NCI-H82 (cell line): Measurements from ENCODE around the gene MTCL3.
A peak's percentile ranks its signal among the peaks of the same experiment; 100 is the strongest.

ENCODE experiments used
- DNase-seq: peaks from one replicate; lab custom pipeline; 2025; lab: John Stamatoyannopoulos, UW

The MTCL3 gene

DNA sequence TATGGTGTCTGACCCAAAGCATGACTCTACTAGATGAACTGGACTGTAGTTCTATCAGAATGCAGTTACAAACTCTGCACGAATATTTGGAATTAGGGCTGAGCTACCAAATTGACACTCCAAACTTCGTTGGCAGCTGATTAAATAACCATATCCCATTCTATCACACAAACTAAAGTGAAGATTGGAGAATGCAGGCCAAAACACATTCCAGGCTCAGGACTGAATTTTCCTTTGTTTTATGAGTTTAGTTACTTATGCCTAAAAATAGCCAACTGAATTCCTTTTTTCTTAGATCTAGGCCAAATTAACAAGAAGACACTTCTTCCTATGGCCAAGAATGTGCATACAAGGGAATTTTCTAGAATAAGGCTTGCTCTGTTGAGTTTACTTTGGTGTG is 50.2 kb downstream of the MTCL3 start:
- DNase-seq: no peak

DNA sequence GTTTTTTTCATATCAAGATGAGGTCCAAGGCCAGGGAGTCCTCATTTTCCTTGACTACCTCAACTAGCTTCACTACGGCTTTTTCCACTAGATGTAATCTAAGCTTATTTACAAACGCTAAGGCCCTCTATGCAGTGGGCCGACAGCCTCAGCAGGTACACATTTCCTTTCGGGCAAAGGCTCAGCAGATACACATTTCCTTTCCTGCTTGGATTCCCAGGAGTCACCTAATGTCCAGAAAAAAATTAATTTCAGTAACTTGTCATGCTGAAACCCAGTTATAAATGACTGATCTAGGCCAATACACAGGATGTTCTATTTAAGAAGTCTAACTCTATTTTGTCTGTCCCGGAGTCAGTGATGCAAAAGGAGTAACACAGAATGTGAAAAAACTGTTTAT is 52.7 kb downstream of the MTCL3 start:
- no peak for DNase-seq

DNA sequence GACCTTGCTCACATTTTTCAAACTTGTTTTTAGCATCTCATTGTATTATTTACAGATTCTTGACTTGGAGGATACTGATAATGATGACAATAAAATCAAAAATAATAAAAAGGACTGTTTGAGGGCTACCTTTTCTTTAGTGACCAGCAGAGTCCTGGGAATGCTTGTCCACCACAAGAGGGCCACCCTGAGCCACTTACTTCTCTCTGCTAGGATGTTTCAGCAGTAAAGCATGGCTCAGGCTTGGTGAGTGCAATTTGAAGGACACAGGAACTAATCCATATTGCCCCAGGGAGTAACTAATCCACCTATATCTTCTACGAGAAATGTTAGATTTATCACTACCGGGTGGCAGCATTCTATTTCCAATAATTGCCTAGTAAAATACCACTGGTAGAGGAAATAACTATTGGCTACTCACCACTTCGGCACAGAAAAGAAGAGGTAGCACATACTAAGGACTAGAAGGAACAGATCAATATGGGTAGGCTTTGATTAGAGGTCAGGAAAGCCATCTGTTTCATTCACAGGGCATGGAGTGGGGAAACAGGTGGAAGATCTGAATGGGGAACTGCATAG is 54.2 kb downstream of the MTCL3 start:
- peak; percentile 88 for DNase-seq

DNA sequence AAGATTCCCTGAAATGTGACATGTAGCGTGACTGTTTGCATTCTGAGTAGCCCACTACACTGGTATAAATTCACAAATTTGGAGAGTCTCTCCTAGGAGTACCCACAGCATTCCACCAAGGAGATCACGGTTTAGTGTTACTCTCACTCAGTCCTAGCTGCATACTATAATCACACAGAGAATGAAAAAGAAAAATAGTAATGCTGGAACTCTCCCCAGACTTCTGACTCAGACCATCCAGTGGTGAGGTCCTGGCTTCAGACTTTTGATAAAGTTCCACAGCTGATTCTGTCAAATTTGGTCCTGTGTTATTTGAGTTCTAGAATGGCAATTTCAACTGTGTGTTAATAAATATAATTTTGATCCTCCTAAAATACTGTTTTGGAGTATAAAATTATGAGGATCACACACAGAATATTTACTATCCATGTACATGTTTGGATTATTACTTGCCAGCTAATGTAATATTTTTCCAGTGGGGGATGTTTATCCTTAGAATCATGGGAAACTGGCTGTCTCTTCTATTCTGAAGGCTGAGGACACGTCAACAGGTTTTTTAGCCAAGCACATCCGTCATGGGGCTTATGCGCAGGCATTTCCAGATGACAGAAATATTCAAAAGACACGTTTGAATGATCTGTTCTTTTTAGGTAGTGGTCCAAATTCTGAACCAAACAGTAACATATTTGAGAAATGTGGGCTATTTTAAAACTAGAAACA is 54.8 kb downstream of the MTCL3 start:
- DNase-seq: no peak

DNA sequence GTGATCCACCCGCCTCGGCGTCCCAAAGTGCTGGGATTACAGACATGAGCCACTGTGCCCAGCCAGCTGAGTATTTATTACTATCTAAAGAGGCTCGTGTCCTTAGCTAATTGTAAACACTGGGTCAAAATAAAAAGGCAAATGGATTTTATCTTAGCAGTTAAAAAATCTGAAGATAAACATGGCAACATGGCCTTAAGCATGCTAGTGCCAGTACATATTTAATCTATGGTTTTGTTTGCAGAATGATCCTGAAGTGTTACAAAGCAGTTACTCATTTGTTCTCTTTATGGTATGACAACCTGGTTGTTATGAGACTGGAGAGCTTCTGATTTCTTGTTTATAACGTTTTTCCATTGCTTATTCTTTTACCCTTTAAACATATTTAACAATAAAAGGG is 56.1 kb downstream of the MTCL3 start:
- DNase-seq: no peak

DNA sequence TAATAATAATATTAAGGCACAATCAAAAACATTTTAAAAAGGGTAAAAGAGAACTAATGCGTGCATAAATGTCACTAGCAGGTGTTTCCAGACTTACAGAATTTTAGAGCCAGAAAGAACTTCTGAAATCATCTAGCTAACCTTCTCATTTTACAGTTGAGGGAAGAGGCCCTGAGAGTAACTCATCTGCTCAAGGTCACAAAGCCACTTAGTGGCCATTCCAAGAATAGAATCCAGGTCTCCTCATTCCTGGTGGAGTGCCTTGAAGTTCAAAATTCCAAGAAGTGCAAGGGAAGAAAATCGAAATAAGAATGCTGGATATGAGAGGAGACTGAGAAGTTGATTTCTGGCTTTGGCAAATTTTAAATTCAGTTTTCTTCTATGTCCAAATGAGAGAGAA is 56.8 kb downstream of the MTCL3 start:
- peak; percentile 9 for DNase-seq

DNA sequence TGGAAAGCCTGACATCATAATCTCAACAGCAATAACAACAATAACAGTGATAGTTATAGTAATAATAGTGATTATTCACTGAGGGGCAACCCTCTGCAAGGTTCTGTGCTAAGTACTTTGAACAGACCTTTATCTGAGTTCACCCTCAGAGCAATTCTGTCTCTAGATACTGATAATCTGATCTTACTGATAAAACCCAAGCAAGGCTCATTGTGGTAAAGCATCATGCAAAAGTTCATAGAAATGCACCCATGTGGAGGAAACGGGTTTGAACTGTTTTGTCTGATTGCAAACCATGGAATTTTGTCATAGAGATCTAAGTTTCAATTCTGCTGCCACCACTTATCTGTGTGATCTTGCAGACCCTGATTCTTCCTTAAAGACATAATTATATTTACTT is 58.7 kb downstream of the MTCL3 start:
- DNase-seq: no peak

DNA sequence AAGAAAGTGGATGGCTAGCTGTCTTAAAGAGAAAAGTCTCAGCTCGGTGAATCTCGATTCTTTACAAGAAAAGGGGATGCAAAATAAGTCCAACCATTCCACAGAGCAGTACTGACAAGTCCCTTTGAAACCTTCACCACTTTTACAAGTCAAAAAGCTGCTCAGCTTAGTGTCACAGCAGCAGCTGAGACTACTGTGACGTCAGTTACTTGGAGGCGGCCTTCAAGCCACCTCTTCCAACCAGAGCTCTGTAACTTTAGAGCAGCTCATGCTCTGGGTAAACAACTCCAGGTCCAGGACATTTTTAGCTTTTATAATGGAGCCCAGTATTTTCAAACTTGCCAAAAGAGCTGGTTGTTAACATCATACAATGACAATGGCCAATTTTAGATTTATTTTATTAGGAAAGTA is 59.9 kb downstream of the MTCL3 start, which contains the start of gene KIAA0408:
TSS of gene KIAA0408 (minus strand) at position 159 of the 411 bp plus-strand sequence. CDS start 5,408 bp downstream, outside the sequence.
- peak; percentile 54 for DNase-seq

DNA sequence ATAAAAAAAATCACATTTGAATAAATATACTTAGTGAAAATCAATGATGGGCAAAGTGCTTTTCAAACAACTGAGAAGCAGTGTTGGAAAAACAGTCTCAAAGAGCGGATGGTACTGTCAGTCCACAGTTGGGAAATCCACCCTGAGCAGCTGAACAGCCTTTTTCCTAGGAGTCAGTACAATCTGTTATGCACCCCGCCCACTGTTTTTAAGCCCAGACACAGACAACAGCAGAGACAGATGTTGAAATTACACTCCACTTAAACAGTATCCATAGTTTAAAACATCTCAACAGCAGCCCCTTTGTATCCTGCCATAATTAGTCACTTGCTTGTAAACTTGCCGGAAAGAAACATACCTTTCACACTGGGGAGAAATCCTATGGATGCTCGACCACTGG is 60.3 kb downstream of the MTCL3 start:
- peak; percentile 29 for DNase-seq

DNA sequence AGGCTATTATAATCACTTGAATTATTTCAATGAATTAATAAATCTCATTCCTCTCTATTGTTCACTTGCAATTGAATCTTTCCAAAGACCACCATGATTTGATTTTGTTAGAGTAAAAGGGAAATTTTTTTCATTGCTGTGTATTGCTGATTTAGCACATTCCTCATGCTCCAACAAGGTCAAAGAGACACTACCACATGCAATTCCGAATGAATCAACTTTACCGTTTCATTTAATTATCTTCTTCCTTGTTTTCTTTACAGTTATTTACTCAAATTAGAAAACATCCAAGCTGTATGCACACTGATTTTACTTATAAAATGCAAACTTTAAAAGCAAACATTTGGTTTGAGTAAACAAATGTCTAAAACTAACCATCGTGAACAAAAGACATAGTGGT is 60.9 kb downstream of the MTCL3 start:
- no peak for DNase-seq

DNA sequence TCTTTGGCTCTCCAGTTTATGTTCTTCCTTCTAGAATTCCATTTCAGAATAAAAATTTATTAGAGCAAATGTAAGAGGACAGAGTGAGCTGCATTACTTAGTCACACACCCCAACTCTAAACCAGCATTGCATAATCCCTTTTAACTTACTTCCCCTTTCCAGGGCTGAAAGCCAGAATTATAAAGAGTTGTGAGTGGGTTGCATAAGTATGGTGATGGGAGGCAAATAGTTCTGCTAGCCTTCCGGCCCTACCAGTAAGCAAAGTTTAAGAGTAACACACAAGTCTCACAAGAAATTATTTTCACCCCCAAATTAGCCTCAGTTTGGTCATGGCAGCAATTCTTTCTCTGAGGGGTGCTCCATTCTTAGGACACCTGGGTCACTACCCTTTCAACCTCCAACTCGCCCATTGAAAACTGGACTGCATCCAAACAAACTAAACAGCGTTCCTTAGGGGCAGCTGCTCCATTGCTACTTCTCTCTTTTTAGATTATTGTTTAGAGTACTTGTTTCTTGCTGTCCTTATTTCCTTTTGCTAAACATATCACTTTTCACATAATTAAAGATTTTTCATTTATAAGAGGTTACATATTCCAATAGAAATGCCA is 61.6 kb downstream of the MTCL3 start:
- DNase-seq: no peak

DNA sequence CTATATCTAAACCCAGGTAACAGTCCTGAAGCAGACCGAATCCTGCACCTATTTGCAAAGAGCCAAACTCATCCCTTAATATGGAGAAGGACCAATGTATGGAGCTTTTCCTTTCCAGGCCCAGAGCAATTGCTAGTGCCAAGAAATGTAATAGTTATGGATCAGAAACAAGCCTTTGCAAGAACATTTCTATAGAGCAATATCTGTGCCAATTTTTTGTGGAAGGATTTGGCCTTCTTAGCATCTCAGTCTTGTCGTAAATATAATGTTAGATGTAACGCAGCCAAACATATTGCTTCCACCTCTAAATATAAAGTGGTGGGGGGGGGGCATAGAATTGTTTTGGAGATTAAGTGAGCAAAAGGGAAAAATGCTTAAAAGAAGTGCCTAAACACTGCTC is 62.7 kb downstream of the MTCL3 start:
- DNase-seq: no peak

DNA sequence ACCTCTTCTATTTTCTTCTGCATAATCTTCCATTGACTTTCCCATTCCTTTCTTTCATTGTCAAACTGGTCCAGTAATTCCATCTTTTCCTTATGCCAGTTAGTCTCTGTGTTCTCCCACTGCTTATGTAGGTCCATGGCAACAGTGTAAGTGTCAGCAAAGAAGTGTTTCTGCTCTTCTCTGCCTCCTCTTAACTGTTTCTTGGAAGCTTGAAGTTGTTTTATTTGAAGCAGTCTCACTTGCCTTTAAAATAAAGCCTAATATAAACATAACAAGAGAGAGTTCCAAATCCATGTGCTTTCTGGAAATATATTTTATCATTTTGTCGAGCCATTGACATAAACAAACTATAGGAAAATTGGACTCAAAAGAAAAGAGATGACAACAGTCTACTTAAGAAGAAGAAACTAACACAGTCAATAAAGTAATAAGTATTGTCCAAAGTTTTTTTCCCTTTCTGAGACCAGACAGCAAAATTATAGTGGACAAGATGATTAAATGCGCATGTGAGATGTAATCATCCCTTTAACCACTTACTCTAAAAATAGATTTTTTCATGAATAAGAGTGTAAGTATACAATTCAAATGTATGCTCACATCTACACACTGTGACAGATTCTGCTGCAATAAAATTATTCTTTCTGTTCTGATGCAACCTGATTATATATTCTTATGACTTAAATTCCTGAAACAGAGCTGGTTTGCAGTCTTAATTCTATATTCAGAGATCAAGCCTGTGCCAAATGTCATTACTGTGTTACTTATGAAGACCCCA is 65.1 kb downstream of the MTCL3 start:
- no peak for DNase-seq

DNA sequence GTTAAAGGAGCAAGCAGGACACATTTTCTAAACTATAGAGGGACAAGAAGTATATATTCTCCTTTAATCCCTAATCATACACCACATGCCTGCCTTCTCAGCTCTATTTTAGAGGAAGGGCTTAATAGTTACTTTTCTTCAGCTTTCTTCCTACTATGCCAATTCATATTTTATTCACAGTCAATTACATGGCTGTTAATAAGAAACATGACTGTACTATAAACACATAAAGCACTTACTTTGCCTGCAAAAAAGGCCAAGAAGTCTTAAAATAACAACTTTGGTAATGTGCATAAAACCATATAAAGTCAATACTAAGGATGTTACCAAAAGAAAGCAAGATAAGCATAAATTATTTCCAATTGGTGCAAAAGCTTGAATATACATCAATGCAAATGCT is 66.3 kb downstream of the MTCL3 start:
- DNase-seq: no peak

DNA sequence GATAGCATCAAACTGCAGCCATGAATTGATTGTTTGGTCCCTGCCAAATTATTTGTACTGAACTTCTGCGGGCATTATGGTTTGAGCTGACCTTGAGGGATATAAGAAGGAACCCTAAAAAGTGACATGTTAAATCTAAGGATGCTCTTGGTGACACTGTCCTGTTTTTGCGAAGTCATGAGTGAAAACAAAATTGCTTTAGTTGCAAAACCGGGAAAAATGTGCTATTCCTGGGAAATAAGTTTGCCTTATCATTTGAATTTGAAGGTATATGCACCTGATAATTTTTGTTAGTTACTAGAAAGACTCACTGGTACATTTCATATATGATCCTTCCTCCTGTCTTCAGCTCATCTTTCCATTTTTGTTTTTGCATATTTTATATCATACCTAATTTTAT is 67.7 kb downstream of the MTCL3 start:
- DNase-seq: no peak

DNA sequence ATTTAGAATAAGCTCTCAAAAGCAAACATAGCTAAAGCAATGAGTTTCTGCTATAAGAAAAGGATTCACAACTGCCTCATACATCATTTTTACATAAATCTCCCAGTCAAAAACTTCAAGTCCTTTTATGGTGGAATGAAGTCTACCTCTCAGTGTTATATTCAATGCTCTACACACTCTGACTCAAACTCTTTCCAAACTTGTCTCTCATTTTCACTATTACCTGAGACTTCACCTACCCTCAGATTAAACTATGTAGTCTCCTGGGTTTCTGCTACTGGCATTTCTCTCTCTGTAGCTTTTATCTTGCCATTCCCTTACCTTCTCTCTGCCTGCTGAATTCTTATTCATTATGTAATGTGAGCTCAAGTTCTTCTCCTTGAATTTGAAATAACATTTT is 71.4 kb downstream of the MTCL3 start:
- no peak for DNase-seq

DNA sequence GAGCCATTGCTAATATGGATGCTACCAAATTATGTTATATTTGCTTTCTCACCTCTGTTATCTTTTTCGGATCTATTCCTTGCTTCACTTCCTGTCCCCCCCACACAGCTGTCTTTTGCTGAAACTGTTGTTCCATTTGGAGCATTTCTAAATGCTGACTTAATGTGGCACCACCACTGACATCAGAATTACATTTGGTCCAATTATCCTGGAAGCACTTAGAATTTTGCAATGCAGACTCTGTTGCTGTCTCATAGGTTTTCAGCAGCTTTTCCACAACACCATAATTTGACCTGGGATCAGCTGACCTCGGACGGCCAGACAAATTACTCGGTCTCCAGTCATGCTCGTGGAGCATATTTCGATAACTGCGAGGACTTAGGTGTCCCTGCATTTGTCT is 72.8 kb downstream of the MTCL3 start:
- DNase-seq: no peak

DNA sequence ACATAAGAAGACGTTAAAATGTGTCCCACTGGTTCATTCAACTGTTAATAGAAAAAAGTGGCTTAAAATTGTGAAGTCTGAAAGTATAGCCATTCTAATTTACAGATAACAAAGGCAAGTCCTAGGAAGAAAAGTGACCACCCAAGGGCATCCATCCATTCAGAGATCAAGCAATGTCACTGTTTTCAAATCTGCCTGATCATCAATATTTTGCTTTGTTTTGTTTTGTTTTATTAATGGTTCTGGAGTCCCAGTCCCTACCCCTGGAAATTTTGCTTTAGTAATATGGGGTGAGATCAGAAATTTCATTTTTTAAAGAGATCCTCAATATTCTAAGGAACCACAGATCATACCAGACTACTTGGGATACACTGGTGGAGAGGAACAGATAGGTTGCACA is 77.3 kb downstream of the MTCL3 start:
- no peak for DNase-seq

DNA sequence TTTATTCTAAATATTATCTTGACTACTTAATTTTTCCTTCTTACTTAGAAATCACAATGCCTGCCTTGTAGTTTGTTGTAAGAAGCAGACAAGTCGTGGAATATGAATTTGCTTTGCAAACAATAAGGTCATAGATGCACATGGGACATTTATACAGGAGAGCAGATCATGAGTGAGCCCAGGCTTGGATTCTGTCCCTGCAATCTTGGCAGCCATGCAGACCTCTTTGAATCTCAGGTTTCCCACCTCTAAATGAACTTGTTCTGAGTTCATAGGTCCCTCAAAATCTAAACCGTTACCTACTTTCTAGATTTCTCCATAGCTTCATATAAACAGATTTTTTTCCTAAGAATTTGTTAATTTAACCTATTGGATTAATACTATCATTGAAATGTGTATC is 79.4 kb downstream of the MTCL3 start:
- DNase-seq: no peak

DNA sequence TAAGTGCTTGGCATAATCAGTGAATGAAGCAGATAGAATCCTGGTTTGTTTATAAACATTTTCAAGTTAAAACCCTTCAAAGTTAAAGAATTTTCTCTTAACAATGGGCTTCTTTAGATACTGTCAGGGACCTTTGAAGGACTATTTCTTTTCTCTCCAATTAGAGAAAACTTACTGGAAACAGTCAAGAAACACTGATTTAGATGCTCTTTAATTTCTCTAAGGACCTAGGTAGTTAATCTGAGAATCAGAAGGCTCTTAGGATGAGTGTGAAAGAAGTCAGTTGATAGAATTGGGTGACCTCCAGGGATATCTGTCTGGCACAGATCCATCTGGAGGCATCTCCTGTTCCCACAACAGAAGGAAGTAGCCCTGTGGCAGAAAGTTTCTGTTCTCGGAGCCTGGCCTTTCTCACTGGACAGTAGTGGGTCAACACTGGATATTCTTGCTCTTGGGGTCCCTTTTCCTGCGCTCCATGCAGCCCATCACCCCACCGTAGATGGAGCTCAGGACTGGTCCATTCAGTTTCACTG is 82.5 kb downstream of the MTCL3 start:
- peak; percentile 21 for DNase-seq

DNA sequence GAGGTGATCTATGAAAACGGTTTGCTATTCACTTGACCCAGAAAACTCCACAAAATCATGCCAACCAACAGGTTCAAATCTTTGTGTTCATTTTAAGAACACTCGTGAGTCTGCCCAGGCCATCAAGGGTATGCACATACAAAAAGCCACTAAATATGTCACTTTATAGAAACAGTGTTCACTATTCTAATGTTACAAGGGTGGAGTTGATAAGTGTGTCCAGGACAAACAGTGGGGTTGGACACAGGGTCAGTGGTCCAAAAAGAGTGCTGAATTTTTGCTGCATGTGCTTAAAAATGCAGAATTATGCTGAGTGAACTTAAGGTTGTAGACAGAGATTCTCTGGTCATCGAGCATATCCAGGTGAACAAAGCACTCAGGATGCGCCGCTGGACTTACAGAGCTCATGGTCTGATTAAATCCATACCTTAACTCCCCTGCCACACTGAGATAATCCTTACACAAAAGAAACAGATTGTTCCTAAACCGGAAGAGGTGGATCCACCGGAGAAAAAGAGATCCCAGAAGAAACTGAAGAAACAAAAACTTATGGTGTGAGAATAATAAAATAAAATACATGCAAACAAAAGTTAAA is 83.4 kb downstream of the MTCL3 start:
- peak; percentile 77 for DNase-seq

DNA sequence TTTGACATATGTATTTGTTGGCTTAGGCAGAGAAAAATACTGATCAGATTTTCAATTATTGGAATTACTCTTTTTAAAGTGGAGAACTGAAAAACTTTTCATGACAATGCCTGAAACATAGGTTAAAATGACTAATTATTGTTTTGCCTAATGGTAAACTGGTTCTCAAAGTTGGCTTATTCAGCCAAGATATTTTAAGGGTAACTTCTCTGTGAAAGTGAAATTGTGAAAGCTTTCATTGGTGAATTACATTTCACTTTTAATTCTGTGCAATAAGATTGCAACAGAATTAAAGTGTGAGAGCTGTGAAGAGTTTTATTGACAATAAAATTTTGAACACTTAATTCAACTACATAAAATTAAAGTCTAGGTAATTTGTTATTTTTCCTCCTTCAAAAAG is 84.5 kb downstream of the MTCL3 start:
- no peak for DNase-seq
